Renal cortical epithelial cell (primary cell): ENCODE results near the gene ZNF503. TPM values are rescaled to one million over a fixed set of nuclear protein-coding genes. Genes with fewer than 3 reads are reported as not detected.

ENCODE experiments used
- DNase-seq: peaks from one replicate; pipeline ENCODE4 v3.0.0-alpha.2; 2011; ENCODE audit warnings: low read depth
- total RNA-seq: library from RNA; depleted of rRNA; stranded (reverse); fragments of >200 nt; gene quantifications from 2 replicates; pipeline ENCODE4 v1.2.3, GENCODE V29; 2014

The ZNF503 gene
- total RNA-seq, 1 donor from 2014 or later: 21.7 TPM

- DNase-seq: peak; percentile 40
These were observed 29.9 kb upstream of the ZNF503 start, which contains the start of gene LRMDA for GRCh38 chr10:75431180-75432111. TSS of gene LRMDA (plus strand) at chr10:75431624.

DNA sequence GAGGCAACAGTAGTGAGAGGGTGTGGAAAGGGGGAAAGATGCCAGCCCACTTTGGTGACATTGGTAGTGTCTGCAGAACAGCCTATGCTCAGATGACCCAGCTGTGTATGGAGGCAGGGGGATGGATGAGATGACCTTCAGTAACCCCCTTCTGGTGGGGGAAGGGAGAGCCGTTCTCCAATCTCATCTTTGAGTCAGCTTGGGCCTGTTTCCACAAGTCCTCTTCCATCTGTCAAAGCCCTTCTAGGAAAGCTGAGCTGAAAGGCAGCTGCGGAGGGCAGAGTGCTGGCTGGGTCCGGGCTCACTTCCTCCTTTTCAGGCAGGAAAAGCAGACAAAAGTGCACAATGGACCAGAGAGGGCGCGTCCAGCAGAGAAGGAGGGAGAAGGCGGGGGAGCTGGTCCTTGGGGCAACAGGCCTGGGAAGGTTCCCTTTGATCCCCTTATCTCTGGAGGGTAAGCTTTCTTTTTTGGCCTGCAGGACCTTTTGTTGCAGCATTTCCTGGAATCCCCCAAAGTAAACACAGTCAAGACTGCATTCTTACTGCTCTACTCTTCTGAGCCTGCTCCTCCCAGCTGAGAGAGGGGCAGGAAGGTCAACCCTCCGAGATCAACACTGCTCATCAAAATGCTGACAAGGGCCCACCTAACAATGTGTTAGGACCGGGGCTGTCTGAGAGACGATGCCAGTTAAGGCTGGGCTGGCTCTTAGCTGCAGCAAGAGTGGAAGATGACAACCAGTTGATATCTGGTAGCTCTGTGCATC lies 28.6 kb upstream of the ZNF503 start:
- DNase-seq: no peak

DNA sequence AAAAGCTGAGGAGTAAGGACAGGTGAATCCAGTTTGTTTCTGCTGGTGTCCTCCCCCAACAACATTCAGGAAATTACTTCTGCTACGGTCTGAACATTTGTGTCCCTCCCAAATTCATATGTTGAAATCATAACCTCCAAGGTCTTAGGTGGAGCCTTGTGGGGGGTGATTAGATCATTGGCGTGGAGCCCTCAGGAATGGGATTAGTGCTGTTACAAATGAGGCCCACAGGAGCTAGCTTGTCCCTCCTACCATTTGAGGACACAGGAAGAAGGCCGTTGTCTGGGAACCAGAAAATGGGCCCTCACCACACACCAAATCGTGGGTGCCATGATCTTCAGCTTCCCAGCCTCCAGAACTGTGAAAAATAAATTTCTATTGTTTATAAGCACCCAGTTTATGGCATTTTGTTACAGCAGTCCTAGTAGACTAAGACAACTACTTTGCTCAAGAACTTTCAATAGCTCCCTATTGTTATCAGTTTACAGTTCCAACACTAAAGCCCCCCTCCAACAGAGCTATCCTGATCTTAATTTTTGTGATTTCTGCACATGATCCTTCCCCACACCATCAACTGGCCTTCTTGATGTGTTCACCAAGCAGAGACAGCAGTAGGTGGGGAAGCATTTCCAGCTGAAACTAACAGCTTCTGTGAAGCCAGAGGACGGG lies 27.7 kb upstream of the ZNF503 start:
- no peak for DNase-seq

DNA sequence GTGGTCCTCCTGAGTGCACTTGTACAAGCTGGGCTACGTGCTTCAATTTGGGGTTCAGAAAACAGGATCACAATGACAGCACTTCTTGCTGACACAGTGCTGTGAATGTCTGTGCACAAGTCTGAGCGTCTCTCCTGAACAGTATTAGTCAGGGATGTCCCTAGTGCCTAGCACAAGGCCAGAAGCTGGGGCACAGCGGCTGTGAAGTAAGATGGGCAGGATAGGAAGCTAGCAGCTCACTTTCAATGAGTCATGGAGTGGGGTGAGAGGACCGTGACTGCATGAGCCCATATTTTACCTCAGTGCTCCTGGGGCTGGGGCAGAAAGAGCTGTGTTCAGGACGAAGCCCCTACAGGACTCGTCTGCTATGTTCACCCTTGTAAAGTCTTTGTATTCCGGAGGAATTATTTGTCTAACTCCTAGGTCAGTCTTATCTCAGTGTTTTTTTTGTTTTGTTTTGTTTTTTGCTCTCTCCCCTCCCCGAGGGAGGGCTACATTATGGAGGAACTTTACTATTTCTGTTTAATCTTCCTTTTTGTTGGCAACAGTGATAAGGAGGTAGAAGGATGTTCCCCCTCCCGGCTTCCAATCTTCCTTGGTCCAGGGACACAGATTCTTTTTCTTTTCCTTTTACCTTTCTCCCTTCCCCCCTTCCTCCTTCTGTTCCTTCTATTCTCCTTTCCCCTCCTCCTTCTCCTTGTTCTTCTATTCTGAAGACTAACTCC lies 27.0 kb upstream of the ZNF503 start:
- DNase-seq: peak; percentile 65

DNA sequence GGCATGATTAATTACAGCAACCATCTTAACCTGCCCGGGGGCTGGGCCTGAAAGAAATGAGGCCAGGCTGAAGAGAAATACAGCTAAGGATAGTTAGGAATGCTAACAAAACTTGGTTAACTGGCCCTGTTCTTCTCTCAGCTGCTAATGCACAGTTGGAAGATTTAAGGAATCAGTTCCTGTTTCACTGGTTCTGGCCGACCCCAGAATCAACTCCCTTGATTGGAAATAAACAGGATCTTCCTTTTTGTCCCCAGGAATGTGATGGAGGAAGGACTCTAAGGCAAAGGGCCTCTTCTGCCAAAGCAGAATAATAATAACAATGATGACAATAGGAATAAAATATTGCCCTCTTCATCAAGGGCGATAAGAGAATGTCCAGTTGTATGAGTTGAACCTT lies 26.4 kb upstream of the ZNF503 start:
- no peak for DNase-seq

GRCh38 chr10:75426880-75427279 lies 25.3 kb upstream of the ZNF503 start:
- DNase-seq: no peak

- DNase-seq: no peak
These were observed 23.9 kb upstream of the ZNF503 start for GRCh38 chr10:75425291-75426079.

DNA sequence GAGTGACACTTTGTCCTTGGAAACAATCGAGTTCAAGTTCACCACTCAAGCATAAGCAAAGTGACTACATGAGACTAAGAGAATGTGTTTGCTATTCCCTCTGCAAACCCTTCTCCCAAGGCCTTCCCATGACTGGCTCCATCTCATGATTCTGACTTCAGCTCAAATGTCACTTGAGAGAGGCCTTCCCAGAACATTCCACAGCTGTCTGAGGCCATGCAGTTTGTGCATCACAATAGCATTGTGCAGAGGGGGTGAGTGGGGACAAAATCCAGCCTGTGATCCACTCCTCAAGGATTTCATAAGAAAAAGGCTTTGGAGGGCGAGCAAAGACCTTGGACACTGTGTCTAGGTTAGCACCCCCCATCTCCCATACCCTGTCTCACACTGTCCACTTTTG lies 23.0 kb upstream of the ZNF503 start:
- no peak for DNase-seq

GRCh38 chr10:75422913-75423312 lies 21.3 kb upstream of the ZNF503 start:
- no peak for DNase-seq

GRCh38 chr10:75418712-75419111 lies 17.1 kb upstream of the ZNF503 start:
- no peak for DNase-seq

DNA sequence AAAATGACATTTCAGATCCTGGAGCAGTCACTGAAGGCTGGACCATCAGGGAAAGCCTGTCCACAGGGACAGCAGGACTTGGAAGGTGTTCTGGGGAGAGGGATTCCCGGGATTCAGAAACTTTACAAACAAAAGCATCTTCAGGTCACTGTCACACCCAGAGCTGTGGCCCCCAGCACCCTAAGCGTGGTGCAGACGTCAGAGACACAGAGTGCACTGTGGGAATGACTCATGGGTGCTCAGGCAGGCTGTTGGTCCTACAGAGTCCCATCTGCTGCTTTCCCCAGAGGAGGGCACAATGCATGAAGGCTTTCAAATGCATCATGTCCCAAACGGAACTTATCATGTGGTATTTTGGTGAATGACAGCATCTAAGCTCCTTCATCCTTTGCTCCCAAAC lies 16.7 kb upstream of the ZNF503 start:
- no peak for DNase-seq

- peak; percentile 87 for DNase-seq
These were observed 16.0 kb upstream of the ZNF503 start for GRCh38 chr10:75417522-75417927.

- DNase-seq: no peak
These were observed 13.0 kb upstream of the ZNF503 start for GRCh38 chr10:75414527-75414926.

- DNase-seq: no peak
These were observed 8.8 kb upstream of the ZNF503 start for GRCh38 chr10:75410132-75411005.

DNA sequence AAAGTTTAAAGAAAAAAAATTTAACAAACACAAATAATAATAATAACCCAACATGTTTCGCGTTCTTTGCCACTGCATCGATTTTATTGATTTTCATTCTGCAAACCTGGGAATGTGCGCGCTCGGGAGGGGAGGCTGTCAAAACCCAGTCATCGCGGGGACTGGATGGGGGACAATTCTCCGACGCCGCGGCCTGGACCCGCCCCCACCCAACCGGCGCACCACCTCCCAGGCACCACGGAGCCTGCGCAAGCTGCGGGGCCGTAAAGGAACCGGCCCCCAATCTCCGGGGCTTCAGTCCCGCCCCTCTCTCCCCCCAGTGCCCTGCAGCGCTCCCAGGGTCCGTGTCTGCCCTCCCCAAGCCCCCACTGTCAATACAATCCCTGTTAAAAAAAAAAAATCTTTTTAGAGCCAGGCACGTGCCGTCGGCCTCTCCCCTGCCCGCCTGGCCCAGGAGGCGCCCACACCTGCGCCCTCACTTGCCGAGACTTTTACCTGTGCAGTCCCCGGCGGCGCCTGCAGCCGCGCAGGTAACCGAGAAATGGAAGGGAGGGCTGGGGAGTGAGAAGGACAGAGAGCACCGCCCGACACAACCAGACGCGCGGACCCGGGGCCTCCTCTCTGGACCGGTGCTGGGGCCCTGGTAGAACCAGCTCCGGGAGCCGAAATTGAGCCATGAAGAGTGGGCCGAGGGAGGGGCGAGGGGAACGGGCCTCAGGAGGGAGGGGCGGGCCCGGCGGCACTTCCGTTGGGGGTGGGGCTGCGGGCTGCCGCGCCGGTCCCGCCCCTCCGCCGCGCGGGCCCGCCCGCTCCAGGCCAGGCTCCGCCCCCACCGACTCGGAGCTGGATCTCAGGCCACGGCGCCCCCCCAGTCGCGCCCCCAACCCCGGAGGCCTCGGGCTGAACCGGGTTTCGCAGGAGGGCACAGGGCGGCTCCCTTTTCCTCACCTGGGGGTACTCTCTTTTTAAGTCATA lies 7.6 kb upstream of the ZNF503 start:
- no peak for DNase-seq

GRCh38 chr10:75408509-75408875 lies 6.9 kb upstream of the ZNF503 start:
- DNase-seq: no peak

DNA sequence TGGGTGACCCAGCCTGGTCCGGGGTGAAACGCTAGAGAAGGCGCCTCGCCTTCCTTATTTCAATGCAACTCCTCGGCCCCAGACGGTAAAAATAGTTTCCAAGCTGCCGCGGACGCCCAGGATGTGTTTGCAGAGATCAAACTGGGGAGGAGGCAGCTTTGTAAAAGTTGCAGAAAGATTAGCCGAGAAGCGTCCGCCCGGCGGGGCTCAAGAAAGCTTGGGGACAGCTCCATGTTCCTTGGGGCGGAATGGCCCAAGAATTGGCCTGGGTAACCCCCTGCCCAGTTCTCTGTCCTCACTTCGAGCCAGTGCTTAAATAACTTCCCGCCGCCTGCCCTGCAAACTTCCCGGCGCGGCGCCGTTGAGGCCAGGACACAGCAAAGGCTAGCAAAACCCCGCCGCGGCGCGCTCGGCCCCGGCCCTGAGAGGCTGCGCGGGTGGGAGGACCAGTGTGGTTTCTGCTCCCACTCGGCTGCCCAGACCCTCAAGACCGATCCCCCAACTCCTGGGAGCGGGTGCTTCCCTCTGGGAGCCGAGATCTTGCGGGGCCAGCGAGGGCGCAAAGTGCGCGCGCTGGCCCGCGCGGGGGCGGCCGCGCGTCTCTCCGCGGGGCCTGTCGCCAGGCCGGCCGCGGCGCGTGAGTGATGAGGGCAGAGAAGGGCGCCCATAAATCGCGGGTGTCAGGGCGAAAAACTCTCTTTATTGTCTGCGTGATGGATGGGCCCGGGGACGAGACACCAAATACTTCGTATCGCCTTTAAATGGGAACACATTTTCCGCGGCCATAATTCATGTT lies 6.3 kb upstream of the ZNF503 start:
- DNase-seq: no peak

GRCh38 chr10:75407224-75407712 lies 5.7 kb upstream of the ZNF503 start:
- DNase-seq: no peak
